HepG2 (cell line): Measurements from ENCODE around the gene ZNF519.
"Not testable (repeated sequence)": the region's sequence is repeated elsewhere in the genome, so short reads cannot be mapped to it uniquely, and the experiment has no call there.

Experiments used
- ATF2 ChIP-seq: sonication (generic); formaldehyde crosslinking; IDR thresholded peaks from 2 replicates; pipeline ENCODE4 v1.4.0; 2020; ENCODE audit warnings: missing genetic modification reagents
- ATM ChIP-seq: fragments of 450-650 bp; IDR thresholded peaks from 2 replicates; pipeline ENCODE4 v1.7.1; 2017; ENCODE audit warnings: mild to moderate bottlenecking, borderline replicate concordance
- CTCF ChIP-seq: sonication (generic); formaldehyde crosslinking; IDR thresholded peaks from 2 replicates; pipeline ENCODE4 v1.5.0; 2020; ENCODE audit warnings: mild to moderate bottlenecking, missing genetic modification reagents, moderate library complexity
- HMGXB4 ChIP-seq, 2 experiments: sonication (generic) in 1 of 2; formaldehyde crosslinking in 1 of 2; IDR thresholded peaks; 2 replicates each; pipeline versions ENCODE4 v1.4.0 to v1.6.1; 2018 to 2020; ENCODE audit warnings: missing genetic modification reagents in 2 of 2, borderline replicate concordance in 1 of 2, low read depth in 1 of 2, mild to moderate bottlenecking in 1 of 2, missing biosample characterization in 1 of 2
- MXD4 ChIP-seq: IDR thresholded peaks from 2 replicates; pipeline ENCODE4 v1.6.1; 2016; ENCODE audit warnings: mild to moderate bottlenecking, missing biosample characterization, missing genetic modification reagents
- NBN ChIP-seq: fragments of 450-650 bp; conservative IDR thresholded peaks from 2 replicates; pipeline ENCODE4 v1.6.1; 2017
- POLR2AphosphoS5 ChIP-seq: IDR thresholded peaks from 2 replicates; pipeline ENCODE4 v1.6.1; 2012; ENCODE audit warnings: low read depth, low read length
- PRDM4 ChIP-seq: sonication (generic); formaldehyde crosslinking; IDR thresholded peaks from 2 replicates; pipeline ENCODE4 v1.9.0; 2021; ENCODE audit warnings: missing genetic modification reagents, borderline replicate concordance
- USF2 ChIP-seq, 2 experiments: sonication (generic) in 1 of 2; formaldehyde crosslinking in 1 of 2; IDR thresholded peaks; 2 replicates each; pipeline versions ENCODE4 v1.5.1 to v1.6.1; 2011 to 2020; ENCODE audit warnings: borderline replicate concordance in 1 of 2, low read depth in 1 of 2, low read length in 1 of 2, mild to moderate bottlenecking in 1 of 2, missing genetic modification reagents in 1 of 2, moderate library complexity in 1 of 2
- ZBTB37 ChIP-seq: sonication (generic); formaldehyde crosslinking; IDR thresholded peaks from 2 replicates; pipeline ENCODE4 v1.4.0; 2020; ENCODE audit warnings: mild to moderate bottlenecking, missing genetic modification reagents
- ZBTB43 ChIP-seq: sonication (generic); formaldehyde crosslinking; conservative IDR thresholded peaks from 2 replicates; pipeline ENCODE4 v1.4.0; 2020; ENCODE audit warnings: missing genetic modification reagents
- ZNF75D ChIP-seq: sonication (generic); formaldehyde crosslinking; IDR thresholded peaks from 2 replicates; pipeline ENCODE4 v1.8.1; 2023; ENCODE audit warnings: missing genetic modification reagents, mild to moderate bottlenecking, borderline replicate concordance

- TF ChIP-seq CTCF (CRISPR knock-in tag); HMGXB4 (CRISPR knock-in tag; IDR thresholded peaks at IDR 0.05; ENCODE audit: borderline replicate concordance in 1 of 2, low read depth in 1 of 2); NBN; MXD4 (CRISPR knock-in tag); USF2 (IDR thresholded peaks at IDR 0.05; ENCODE audit: low read depth, low read length); USF2 (CRISPR knock-in tag; IDR thresholded peaks at IDR 0.05; ENCODE audit: borderline replicate concordance); POLR2AphosphoS5; ZNF75D (CRISPR knock-in tag); ZBTB37 (CRISPR knock-in tag); ATM; PRDM4; ZBTB43 (CRISPR knock-in tag); ATF2: not testable (repeated sequence)
Observed at GRCh38 chr18:14146771-14147170, 14.5 kb upstream of the ZNF519 start.
